ENCODE results near the gene SLC25A27. TPM values are rescaled to one million over a fixed set of nuclear protein-coding genes. Genes with fewer than 3 reads are reported as not detected.

SLC25A27 gene
- total and polyA plus RNA-seq, 2 of the 4 experiments (the other 2 are of a cell fraction), result 1.3 TPM; not detected in 1

DNA sequence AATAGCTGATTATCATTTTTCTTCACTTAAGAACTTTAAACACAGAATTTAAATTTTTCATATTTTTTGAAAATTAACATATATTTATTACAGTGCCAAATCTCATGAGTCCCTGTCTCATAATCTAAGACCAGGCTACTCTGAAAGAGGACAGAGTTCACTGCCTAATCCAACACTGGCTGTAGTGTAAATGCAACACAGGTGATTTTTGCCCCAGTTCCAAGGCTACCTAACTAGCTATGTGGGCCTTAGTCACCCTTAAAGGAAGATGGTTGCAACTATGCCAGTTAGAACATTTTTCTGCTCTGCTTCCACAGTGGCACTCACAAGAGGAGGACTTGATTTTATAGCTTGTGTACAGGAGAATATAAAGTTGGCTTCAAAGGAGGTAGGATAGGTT is 4.9 kb downstream of the SLC25A27 start:
- no peaks in the 10 kb centered on the region for H3K36me3 ChIP-seq (ENCODE audit: control insufficient read depth, insufficient read depth, low read length)
- ChIA-PET CTCF (no interaction called here), POLR2A (ENCODE audit: unreplicated experiment) (no interaction called here)
- H2BK5ac ChIP-seq (ENCODE audit: low read depth, low read length, poor library complexity, severe bottlenecking), result no peak overlapping the region
- H3K23ac ChIP-seq (ENCODE audit: low read depth, low read length), result no peak overlapping the region
- H4K91ac ChIP-seq (ENCODE audit: insufficient read depth, low read depth, low read length), result no peak overlapping the region
- no peak overlapping the region for H2AK9ac ChIP-seq (replicated peaks; ENCODE audit: low read depth, low read length, poor library complexity)
- no peak overlapping the region for H2BK15ac ChIP-seq (ENCODE audit: low read depth, low read length)
- no peaks in the 10 kb centered on the region for H3K4me1 ChIP-seq (ENCODE audit: control insufficient read depth, insufficient read depth, low read length)
- no peaks in the 10 kb centered on the region for H4K20me1 ChIP-seq (ENCODE audit: insufficient read depth, low read length)
- H3K14ac ChIP-seq (replicated peaks; ENCODE audit: low read depth, low read length), result no peak overlapping the region
- H3K18ac ChIP-seq (ENCODE audit: low read depth, low read length), result no peak overlapping the region
- H3K56ac ChIP-seq (ENCODE audit: extremely low read depth, insufficient read depth, low read length), result no peak overlapping the region
- in situ Hi-C loops (cut with MboI; ENCODE audit: low sequenced_read_pairs) (no loop called here), dilution Hi-C loops (cut with HindIII; ENCODE audit: low sequenced_read_pairs, unreplicated experiment) (no loop called here), intact Hi-C loops (cut with micrococcal nuclease) (no loop called here)
- no peak overlapping the region for H3K9ac ChIP-seq (ENCODE audit: low read depth, low read length)
- ATAC-seq (ENCODE audit: low read depth) (no peak), DNase-seq (no peak)
- BruUV-seq (replicated peaks), result no TSS peak
- H4K5ac ChIP-seq (ENCODE audit: low read depth, low read length), result no peak overlapping the region
- H3K4me3 ChIP-seq (ENCODE audit: insufficient read depth, low read depth, low read length), result no peak overlapping the region
- no peak overlapping the region for H2AK5ac ChIP-seq (ENCODE audit: low read depth, low read length)
- H4K8ac ChIP-seq (ENCODE audit: low read depth in 2 of 2, low read length in 2 of 2), result no peak overlapping the region
- no peak overlapping the region for H2BK20ac ChIP-seq (ENCODE audit: low read depth, low read length)
- no peaks in the 10 kb centered on the region for H3K27me3 ChIP-seq (ENCODE audit: control insufficient read depth, insufficient read depth, low read length)
- H3K4ac ChIP-seq (ENCODE audit: low read depth, low read length), result no peak overlapping the region
- no peaks in the 10 kb centered on the region for H3K79me1 ChIP-seq (ENCODE audit: low read depth in 1 of 2, low read length in 2 of 2)
- H2BK120ac ChIP-seq (ENCODE audit: low read depth, low read length), result no peak overlapping the region
- H3K4me2 ChIP-seq (ENCODE audit: low read depth, low read length), result no peak overlapping the region
- H3K9me3 ChIP-seq (ENCODE audit: control insufficient read depth, insufficient read depth, low read length), result no peaks in the 10 kb centered on the region
- TF ChIP-seq RFX5 (IDR thresholded peaks at IDR 0.05; ENCODE audit: low read depth, low read length) (no peak), ELK1 (IDR thresholded peaks at IDR 0.05; ENCODE audit: borderline replicate concordance, low read depth, low read length) (no peak), BHLHE40 (IDR thresholded peaks at IDR 0.05; ENCODE audit: low read depth, low read length) (no peak), RCOR1 (IDR thresholded peaks at IDR 0.05; ENCODE audit: insufficient replicate concordance, low read length) (no peak), SMC3 (IDR thresholded peaks at IDR 0.05; ENCODE audit: low read depth, low read length) (no peak)
- TF ChIP-seq, protein P1, sequence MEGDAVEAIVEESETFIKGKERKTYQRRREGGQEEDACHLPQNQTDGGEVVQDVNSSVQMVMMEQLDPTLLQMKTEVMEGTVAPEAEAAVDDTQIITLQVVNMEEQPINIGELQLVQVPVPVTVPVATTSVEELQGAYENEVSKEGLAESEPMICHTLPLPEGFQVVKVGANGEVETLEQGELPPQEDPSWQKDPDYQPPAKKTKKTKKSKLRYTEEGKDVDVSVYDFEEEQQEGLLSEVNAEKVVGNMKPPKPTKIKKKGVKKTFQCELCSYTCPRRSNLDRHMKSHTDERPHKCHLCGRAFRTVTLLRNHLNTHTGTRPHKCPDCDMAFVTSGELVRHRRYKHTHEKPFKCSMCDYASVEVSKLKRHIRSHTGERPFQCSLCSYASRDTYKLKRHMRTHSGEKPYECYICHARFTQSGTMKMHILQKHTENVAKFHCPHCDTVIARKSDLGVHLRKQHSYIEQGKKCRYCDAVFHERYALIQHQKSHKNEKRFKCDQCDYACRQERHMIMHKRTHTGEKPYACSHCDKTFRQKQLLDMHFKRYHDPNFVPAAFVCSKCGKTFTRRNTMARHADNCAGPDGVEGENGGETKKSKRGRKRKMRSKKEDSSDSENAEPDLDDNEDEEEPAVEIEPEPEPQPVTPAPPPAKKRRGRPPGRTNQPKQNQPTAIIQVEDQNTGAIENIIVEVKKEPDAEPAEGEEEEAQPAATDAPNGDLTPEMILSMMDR (conservative IDR thresholded peaks at IDR 0.05; ENCODE audit: low read depth, low read length), result no peak
- no peak overlapping the region for H3K27ac ChIP-seq (ENCODE audit: insufficient read depth, low read length)
- no peaks in the 10 kb centered on the region for H3K9me1 ChIP-seq (ENCODE audit: insufficient read depth, low read length)
- H2AFZ ChIP-seq (replicated peaks; ENCODE audit: low read length, poor library complexity), result no peak overlapping the region

Data from IMR-90 (cell line).